ENCODE results near the gene MCHR1.

- TF ChIP-seq POLR2A (IDR thresholded peaks at IDR 0.05) (no peak), CTCF (IDR thresholded peaks at IDR 0.05) (no peak)
Measured at GRCh38 chr22:40691532-40691931, 12.2 kb downstream of the MCHR1 start.
